Karpas-422 (cell line): ENCODE data around the gene CEACAM16. TPM values are rescaled to one million over a fixed set of nuclear protein-coding genes. Genes with fewer than 3 reads are reported as not detected.
A peak's percentile ranks its signal among the peaks of the same experiment; 100 is the strongest.

ENCODE experiments used
- DNase-seq: peaks from one replicate; pipeline ENCODE4 v3.0.0-alpha.2; 2015
- H2AFZ ChIP-seq: fragments of 200-600 bp; sonication (generic); 2 replicates; pipeline ENCODE4 v1.6.1; 2014; ENCODE audit warnings: antibody characterized with exemption, low read length, mixed read lengths
- H3K27ac ChIP-seq: fragments of 200-600 bp; sonication (generic); 2 replicates; pipeline ENCODE4 v1.5.1; 2014; ENCODE audit warnings: mild to moderate bottlenecking, low read length, moderate library complexity
- H3K27me3 ChIP-seq: fragments of 200-600 bp; sonication (generic); 2 replicates; pipeline ENCODE4 v1.6.1; 2014; ENCODE audit warnings: low read length, mixed read lengths
- H3K36me3 ChIP-seq: fragments of 200-600 bp; sonication (generic); 2 replicates; pipeline ENCODE4 v1.6.1; 2014; ENCODE audit warnings: low read length, mixed read lengths; ENCODE audit not compliant: insufficient read depth
- H3K4me1 ChIP-seq: fragments of 200-600 bp; sonication (generic); 2 replicates; pipeline ENCODE4 v1.6.1; 2014; ENCODE audit warnings: mild to moderate bottlenecking, low read length, mixed read lengths
- H3K4me2 ChIP-seq: fragments of 200-600 bp; sonication (generic); 2 replicates; pipeline ENCODE4 v1.6.1; 2014; ENCODE audit warnings: low read length, low read depth, mild to moderate bottlenecking; ENCODE audit not compliant: poor library complexity, severe bottlenecking
- H3K4me3 ChIP-seq: fragments of 200-600 bp; sonication (generic); 2 replicates; pipeline ENCODE4 v1.5.1; 2014; ENCODE audit warnings: mild to moderate bottlenecking, antibody characterized with exemption, low read length, mixed read lengths
- H3K79me2 ChIP-seq: fragments of 200-600 bp; sonication (generic); 2 replicates; pipeline ENCODE4 v1.6.1; 2014; ENCODE audit warnings: mild to moderate bottlenecking, low read length, mixed read lengths
- H3K9ac ChIP-seq: fragments of 200-600 bp; sonication (generic); 2 replicates; pipeline ENCODE4 v1.6.0; 2014; ENCODE audit warnings: low read length
- H3K9me2 ChIP-seq: fragments of 200-600 bp; sonication (generic), shearing (Covaris generic); replicated peaks from 2 replicates; pipeline ENCODE4 v1.6.0; 2014; ENCODE audit warnings: mild to moderate bottlenecking, low read length, moderate library complexity; ENCODE audit not compliant: insufficient read depth
- H3K9me3 ChIP-seq: fragments of 300-700, 200-600 bp; sonication (generic); 2 replicates; pipeline ENCODE4 v1.6.1; 2014; ENCODE audit warnings: low read length, mixed read lengths
- H4K20me1 ChIP-seq: fragments of 200-600 bp; sonication (generic); 2 replicates; pipeline ENCODE4 v1.6.1; 2014; ENCODE audit warnings: mild to moderate bottlenecking, antibody characterized with exemption, low read length, low read depth; ENCODE audit not compliant: insufficient read depth
- total RNA-seq: library from RNA; depleted of rRNA; stranded (reverse); fragments of >200 nt; shearing (Covaris generic); gene quantifications from 2 replicates; pipeline ENCODE4 v1.2.3, GENCODE V29; 2014; ENCODE audit warnings: low replicate concordance; rRNA removed

The CEACAM16 gene, protein sequence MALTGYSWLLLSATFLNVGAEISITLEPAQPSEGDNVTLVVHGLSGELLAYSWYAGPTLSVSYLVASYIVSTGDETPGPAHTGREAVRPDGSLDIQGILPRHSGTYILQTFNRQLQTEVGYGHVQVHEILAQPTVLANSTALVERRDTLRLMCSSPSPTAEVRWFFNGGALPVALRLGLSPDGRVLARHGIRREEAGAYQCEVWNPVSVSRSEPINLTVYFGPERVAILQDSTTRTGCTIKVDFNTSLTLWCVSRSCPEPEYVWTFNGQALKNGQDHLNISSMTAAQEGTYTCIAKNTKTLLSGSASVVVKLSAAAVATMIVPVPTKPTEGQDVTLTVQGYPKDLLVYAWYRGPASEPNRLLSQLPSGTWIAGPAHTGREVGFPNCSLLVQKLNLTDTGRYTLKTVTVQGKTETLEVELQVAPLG
- not detected in 2 replicates for total RNA-seq

DNA sequence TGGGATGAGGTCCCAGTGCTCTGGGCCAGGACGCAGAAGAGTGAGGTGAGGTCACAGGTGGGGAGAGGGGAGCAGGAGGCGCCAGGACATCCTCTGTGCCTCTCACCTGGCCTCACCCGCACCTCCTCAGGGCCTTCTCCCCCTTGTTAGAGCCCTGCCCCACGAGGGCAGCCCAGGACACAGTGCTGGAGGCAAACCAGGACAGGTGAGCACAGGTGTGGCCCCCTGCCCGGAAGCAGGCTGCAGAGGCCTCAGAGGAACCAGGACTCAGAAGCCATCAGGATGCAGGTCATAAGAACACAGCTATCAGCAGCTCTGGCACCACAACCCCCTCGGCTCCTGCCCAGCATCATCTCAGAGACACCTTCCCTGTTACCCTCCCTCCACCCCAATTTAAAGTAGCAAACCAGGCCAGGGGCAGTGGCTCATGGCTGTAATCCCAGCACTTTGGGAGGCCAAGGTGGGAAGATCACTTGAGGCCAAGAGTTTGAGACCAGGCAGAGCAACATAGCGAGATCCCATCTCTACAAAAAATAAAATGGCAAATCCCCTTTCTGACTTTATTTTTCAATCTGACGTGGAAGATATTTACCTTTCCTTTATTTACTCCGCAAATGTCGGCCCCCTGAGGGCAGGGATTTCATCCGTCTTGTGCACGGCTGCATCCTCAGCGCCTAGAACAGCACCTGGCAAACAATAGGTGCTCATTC, at the start of gene CEACAM16:
CEACAM16 (plus strand) TSS at position 660 of the 710 bp plus-strand sequence. CDS start 2,306 bp downstream, outside the sequence.
- Histone ChIP-seq H3K9ac (no peak within 1 kb of the TSS), H3K9me3 (no peaks in the 10 kb centered on the region)

DNA sequence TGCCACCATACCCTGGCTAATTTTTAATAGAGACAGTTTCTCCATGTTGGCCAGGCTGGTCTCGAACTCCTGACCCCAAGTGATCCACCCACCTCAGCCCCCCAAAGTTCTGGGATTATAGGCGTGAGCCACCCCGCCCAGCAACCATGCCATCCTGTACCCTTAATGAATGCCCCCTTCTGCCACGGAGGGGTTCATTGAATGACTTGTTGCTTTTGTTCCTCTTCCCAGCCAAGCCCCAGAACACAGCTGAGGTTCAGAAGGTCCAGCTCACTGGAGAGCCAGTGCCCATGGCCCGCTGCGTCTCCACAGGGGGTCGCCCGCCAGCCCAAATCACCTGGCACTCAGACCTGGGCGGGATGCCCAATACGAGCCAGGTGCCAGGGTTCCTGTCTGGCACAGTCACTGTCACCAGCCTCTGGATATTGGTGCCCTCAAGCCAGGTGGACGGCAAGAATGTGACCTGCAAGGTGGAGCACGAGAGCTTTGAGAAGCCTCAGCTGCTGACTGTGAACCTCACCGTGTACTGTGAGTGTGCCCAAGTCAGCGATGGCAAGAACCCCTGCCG, 49.3 kb upstream of the CEACAM16 start:
- no peaks in the 10 kb centered on the region for H3K9me2 ChIP-seq
- H3K36me3 ChIP-seq: no peaks in the 10 kb centered on the region
- H3K4me3 ChIP-seq: no peak overlapping the region
- H3K79me2 ChIP-seq: no peaks in the 10 kb centered on the region
- H2AFZ ChIP-seq: no peak overlapping the region
- no peaks in the 10 kb centered on the region for H3K27me3 ChIP-seq
- no peak for DNase-seq
- H3K27ac ChIP-seq: no peak overlapping the region
- H3K9me3 ChIP-seq: no peaks in the 10 kb centered on the region
- no peaks in the 10 kb centered on the region for H3K4me1 ChIP-seq
- no peak overlapping the region for H3K4me2 ChIP-seq
- no peak overlapping the region for H3K9ac ChIP-seq
- H4K20me1 ChIP-seq: no peaks in the 10 kb centered on the region

More for the DNA sequence above, at the start of gene CEACAM16:
- Histone ChIP-seq H3K27me3 (no peaks in the 10 kb centered on the region), H3K4me3 (no peak within 1 kb of the TSS), H3K27ac (no peak within 1 kb of the TSS), H3K4me1 (no peaks in the 10 kb centered on the region), H4K20me1 (no peaks in the 10 kb centered on the region), H2AFZ (no peak within 1 kb of the TSS), H3K9me2 (no peaks in the 10 kb centered on the region), H3K36me3 (no peaks in the 10 kb centered on the region), H3K4me2 (no peak within 1 kb of the TSS), H3K79me2 (no peaks in the 10 kb centered on the region)
- no peak for DNase-seq

DNA sequence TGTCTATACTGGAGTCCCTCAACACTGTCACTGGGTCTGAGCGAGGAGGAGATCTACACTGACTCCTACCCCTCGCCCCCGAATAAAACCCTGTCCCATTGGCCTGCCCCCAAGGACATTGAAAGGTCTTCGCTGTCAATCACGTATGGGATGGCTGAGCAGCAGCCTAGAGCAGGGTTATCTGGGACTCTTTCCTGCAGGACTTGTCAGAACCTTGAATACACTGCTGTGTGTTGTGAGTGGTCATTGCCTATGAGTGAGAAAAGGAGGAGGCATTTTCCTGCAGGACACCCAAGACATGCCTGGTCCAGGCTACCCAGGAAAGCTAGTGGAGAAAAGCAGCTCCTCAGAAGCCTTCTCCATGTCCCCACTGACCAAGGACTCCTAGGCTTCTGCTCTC, 45.6 kb upstream of the CEACAM16 start:
- Histone ChIP-seq H3K4me2 (no peak overlapping the region), H2AFZ (no peak overlapping the region)

DNA sequence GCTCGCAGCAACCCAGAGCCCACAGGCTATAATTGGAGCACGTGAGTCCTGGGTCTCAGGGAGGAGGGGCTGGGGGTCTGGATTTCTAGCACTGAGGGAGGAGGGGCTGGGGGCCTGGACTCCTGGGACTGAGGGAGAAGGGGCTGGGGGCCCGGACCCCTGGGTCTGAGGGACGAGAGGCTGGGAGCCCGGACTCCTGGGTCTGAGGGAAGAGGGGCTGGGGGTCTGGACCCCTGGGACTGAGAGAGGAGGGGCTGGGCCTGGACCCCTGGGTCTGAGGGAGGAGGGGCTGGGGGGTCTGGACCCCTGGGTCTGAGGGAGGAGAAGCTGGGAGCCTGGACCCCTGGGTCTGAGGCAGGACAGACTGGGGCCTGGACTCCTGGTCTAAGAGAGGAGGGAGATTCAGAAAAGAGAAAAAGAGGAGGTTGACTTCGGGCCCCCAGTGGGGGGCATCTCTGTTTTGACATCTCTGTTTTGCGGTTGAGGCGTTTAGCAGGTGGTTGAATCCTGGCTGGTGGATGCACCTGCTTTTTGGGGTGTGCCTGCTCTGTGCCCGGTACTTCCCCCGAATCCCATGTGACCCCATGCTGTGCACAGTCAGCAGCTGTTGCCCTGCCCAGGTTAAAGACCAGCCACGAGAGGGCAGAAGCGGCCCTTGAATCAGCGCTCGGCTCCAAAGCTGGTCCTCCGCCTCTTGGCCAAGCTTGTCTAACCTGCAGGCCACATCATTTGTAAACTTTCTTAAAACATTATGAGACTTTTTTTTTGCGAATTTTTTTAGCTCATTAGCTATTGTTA, 44.8 kb upstream of the CEACAM16 start:
- H3K4me2 ChIP-seq: no peak overlapping the region
- H3K4me1 ChIP-seq: no peaks in the 10 kb centered on the region
- no peak overlapping the region for H3K9ac ChIP-seq

More for the DNA sequence above, 45.6 kb upstream of the CEACAM16 start:
- no peaks in the 10 kb centered on the region for H3K9me3 ChIP-seq
- DNase-seq: no peak
- no peaks in the 10 kb centered on the region for H3K9me2 ChIP-seq
- no peaks in the 10 kb centered on the region for H3K36me3 ChIP-seq
- H4K20me1 ChIP-seq: no peaks in the 10 kb centered on the region
- no peak overlapping the region for H3K9ac ChIP-seq
- H3K27me3 ChIP-seq: no peaks in the 10 kb centered on the region
- no peak overlapping the region for H3K4me3 ChIP-seq
- H3K79me2 ChIP-seq: no peaks in the 10 kb centered on the region
- H3K4me1 ChIP-seq: no peaks in the 10 kb centered on the region
- H3K27ac ChIP-seq: no peak overlapping the region

DNA sequence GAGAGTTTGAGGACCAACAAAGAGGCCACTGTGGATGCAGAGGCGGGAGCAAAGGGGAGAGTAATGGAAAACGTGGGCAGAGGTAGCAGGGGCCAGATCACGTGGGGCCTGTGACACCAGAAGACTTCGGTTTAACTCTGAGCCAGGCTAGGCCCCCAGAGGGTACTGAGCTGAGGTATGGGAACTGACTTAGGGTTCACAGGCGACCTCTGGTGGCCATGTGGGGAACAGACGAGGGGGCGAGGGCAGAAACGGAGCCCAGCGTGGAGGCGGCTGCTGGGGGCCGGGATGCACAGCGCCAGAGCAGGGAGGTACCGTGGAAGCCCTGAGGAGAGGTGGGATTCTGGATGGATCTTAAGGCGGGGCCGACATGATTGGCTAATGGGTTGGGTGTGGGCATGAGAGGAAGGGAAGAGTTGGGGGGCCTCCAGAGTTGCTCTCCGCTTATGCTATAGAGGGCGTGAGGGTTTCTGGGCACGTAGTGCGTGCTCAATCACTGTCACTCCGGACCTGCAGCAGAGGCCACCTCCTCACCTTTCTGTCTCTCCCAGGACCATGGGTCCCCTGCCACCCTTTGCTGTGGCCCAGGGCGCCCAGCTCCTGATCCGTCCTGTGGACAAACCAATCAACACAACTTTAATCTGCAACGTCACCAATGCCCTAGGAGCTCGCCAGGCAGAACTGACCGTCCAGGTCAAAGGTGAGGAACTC, 41.6 kb upstream of the CEACAM16 start:
- H2AFZ ChIP-seq: no peak overlapping the region
- no peaks in the 10 kb centered on the region for H3K36me3 ChIP-seq
- H3K27me3 ChIP-seq: no peaks in the 10 kb centered on the region
- H3K27ac ChIP-seq: no peak overlapping the region
- no peak overlapping the region for H3K4me3 ChIP-seq
- DNase-seq: peak; percentile 86
- H3K4me1 ChIP-seq: no peaks in the 10 kb centered on the region
- no peak overlapping the region for H3K4me2 ChIP-seq
- no peaks in the 10 kb centered on the region for H3K9me3 ChIP-seq
- no peaks in the 10 kb centered on the region for H3K9me2 ChIP-seq
- no peaks in the 10 kb centered on the region for H4K20me1 ChIP-seq
- no peaks in the 10 kb centered on the region for H3K79me2 ChIP-seq
- H3K9ac ChIP-seq: no peak overlapping the region

More for the DNA sequence above, 44.8 kb upstream of the CEACAM16 start:
- Histone ChIP-seq H3K36me3 (no peaks in the 10 kb centered on the region), H2AFZ (no peak overlapping the region), H3K9me2 (no peaks in the 10 kb centered on the region), H3K9me3 (no peaks in the 10 kb centered on the region), H3K4me3 (no peak overlapping the region), H3K79me2 (no peaks in the 10 kb centered on the region), H3K27ac (no peak overlapping the region), H3K27me3 (no peaks in the 10 kb centered on the region), H4K20me1 (no peaks in the 10 kb centered on the region)
- peak; percentile 86 for DNase-seq

DNA sequence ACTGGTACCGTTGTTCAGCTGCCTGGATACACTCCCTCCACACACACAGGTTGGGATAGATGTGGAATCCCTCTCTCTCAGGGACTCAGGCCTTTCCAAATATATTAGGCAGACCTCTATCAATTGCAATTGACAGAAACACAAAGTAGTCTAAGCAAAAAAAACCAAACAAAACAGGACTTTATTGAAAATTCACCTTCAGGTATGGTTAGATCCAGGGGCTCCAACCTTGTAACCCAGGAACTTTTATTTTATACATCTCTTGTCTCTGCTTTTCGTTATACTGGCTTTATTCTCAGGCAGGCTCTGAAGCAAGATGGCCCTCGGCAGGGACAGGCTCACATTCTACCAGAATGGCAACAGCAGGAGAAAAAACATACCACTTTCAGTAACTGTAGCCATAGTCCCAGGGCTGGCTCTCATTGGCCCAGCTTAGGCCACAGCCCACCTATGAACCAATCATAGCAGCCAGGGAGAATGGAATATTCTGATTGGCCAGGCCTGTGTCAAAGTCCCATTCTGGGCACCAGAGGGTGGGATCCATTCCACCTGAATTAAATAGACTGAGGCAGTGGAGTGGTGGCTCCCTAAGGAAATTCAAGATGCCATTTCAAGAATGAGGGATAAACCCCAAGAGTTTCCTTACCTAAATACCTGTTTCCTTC, 40.8 kb upstream of the CEACAM16 start:
- Histone ChIP-seq H3K27me3 (no peaks in the 10 kb centered on the region), H3K36me3 (no peaks in the 10 kb centered on the region), H4K20me1 (no peaks in the 10 kb centered on the region), H3K4me1 (no peaks in the 10 kb centered on the region), H3K9me3 (no peaks in the 10 kb centered on the region), H2AFZ (no peak overlapping the region), H3K4me3 (no peak overlapping the region), H3K4me2 (no peak overlapping the region), H3K9me2 (no peaks in the 10 kb centered on the region), H3K79me2 (no peaks in the 10 kb centered on the region), H3K9ac (no peak overlapping the region), H3K27ac (no peak overlapping the region)
- DNase-seq: peak; percentile 47

DNA sequence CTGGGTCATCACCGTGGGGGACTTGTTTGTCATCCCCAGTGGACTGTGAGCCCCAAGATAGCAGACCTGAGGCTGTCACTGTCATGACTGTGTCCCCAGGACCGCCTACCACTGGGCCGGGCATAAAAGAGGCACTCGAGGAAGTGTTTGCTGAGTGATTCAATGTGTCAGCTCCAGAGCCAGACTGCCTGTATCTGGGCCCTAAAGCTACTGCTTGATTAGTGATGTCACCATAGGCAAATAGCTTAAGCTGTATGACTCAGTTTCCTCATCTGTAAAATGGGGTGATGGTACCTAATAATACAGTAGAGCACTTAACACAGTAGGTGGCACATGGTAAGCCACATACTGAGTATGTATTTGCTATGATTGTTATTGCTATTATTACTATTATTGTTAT, 38.9 kb upstream of the CEACAM16 start:
- Histone ChIP-seq H4K20me1 (no peaks in the 10 kb centered on the region), H3K36me3 (no peaks in the 10 kb centered on the region), H3K9me3 (no peaks in the 10 kb centered on the region), H3K27ac (no peak overlapping the region), H3K79me2 (no peaks in the 10 kb centered on the region), H2AFZ (no peak overlapping the region), H3K27me3 (no peaks in the 10 kb centered on the region), H3K4me3 (no peak overlapping the region), H3K4me2 (no peak overlapping the region), H3K4me1 (no peaks in the 10 kb centered on the region), H3K9me2 (no peaks in the 10 kb centered on the region), H3K9ac (no peak overlapping the region)
- no peak for DNase-seq
